NCI-H1436 treated with DMSO at 0.1 percent for 48 hours (cell line): ENCODE data around the gene SLC6A20.
"Not testable (repeated sequence)": the region's sequence is repeated elsewhere in the genome, so short reads cannot be mapped to it uniquely, and the experiment has no call there.

ENCODE experiments used
- DNase-seq: peaks from one replicate; lab custom pipeline; 2025; lab: John Stamatoyannopoulos, UW

Gene SLC6A20

GRCh38 chr3:45758871-45759270 lies 37.5 kb downstream of the SLC6A20 start:
- DNase-seq, result no peak

- not testable (repeated sequence) for DNase-seq
Measured at GRCh38 chr3:45757141-45757540, 39.2 kb downstream of the SLC6A20 start.

- DNase-seq, result no peak
Measured at GRCh38 chr3:45756055-45756454, 40.3 kb downstream of the SLC6A20 start.

GRCh38 chr3:45754461-45754860 lies 41.9 kb downstream of the SLC6A20 start:
- no peak for DNase-seq

GRCh38 chr3:45753095-45753494 lies 43.2 kb downstream of the SLC6A20 start:
- no peak for DNase-seq

- DNase-seq, result no peak
Measured at GRCh38 chr3:45751537-45752242, 44.6 kb downstream of the SLC6A20 start.

GRCh38 chr3:45749880-45750279 lies 46.5 kb downstream of the SLC6A20 start:
- DNase-seq, result no peak

GRCh38 chr3:45749036-45749600 lies 47.2 kb downstream of the SLC6A20 start:
- not testable (repeated sequence) for DNase-seq

- no peak for DNase-seq
Measured at GRCh38 chr3:45748068-45748467, 48.3 kb downstream of the SLC6A20 start.

- no peak for DNase-seq
Measured at GRCh38 chr3:45746777-45747622, 49.3 kb downstream of the SLC6A20 start.

GRCh38 chr3:45746165-45746776 lies 50.1 kb downstream of the SLC6A20 start:
- no peak for DNase-seq

GRCh38 chr3:45742461-45743089 lies 53.8 kb downstream of the SLC6A20 start:
- no peak for DNase-seq

- no peak for DNase-seq
Measured at GRCh38 chr3:45741742-45742460, 54.4 kb downstream of the SLC6A20 start.

- no peak for DNase-seq
Measured at GRCh38 chr3:45741247-45741646, 55.1 kb downstream of the SLC6A20 start.

GRCh38 chr3:45739991-45740390 lies 56.3 kb downstream of the SLC6A20 start:
- no peak for DNase-seq

- no peak for DNase-seq
Measured at GRCh38 chr3:45737234-45737633, 59.1 kb downstream of the SLC6A20 start.

- DNase-seq, result no peak
Measured at GRCh38 chr3:45736707-45737106, 59.6 kb downstream of the SLC6A20 start.

GRCh38 chr3:45730409-45731154 lies 65.8 kb downstream of the SLC6A20 start:
- no peak for DNase-seq

GRCh38 chr3:45729614-45730013 lies 66.7 kb downstream of the SLC6A20 start:
- DNase-seq, result no peak

- DNase-seq, result no peak
Measured at GRCh38 chr3:45724911-45725310, 71.4 kb downstream of the SLC6A20 start.
